A549 (cell line): ENCODE results near the gene METTL9. TPM values are rescaled to one million over a fixed set of nuclear protein-coding genes. Genes with fewer than 3 reads are reported as not detected.
"Not testable (repeated sequence)": the region's sequence is repeated elsewhere in the genome, so short reads cannot be mapped to it uniquely, and the experiment has no call there.

Source experiments
- ATAC-seq, 2 experiments: fragments of 200-7000 bp in 1 of 2; fragments of >200 bp in 1 of 2; cut with Nextera tagmentation in 1 of 2; cut with Tn5 transposase in 1 of 2; 3 replicates each; pipeline versions ENCODE4 v1.8.0 to v1.9.1; 2018 to 2020; ENCODE audit warnings: mild to moderate bottlenecking in 1 of 2, moderate library complexity in 1 of 2
- CTCF ChIA-PET: fragments of 300-600 bp; sonication (Branson Sonifier 250); formaldehyde crosslinking; extraction: SDS; loops from one replicate; lab custom pipeline; 2021; ENCODE audit warnings: antibody characterized with exemption, inconsistent platforms; lab: Yijun Ruan, JAX
- POLR2A ChIA-PET: fragments of 350-600 bp; formaldehyde crosslinking; extraction: SDS; loops from one replicate; lab custom pipeline; 2021; ENCODE audit warnings: antibody characterized with exemption, inconsistent platforms; lab: Yijun Ruan, JAX
- DNase-seq, 2 experiments: peaks; one replicate each; pipeline versions ENCODE4 v3.0.0 to v3.0.0-alpha.2; 2011 to 2016; ENCODE audit warnings: low read depth in 1 of 2, low spot score in 1 of 2
- FAIRE-seq: peaks from 2 replicates; lab custom pipeline; 2011; peaks lifted over from hg19 to GRCh38; lab: Jason Lieb, UNC
- H3K27ac ChIP-seq, 2 experiments: fragments of >200 bp; sonication (Bioruptor Twin); formaldehyde crosslinking; 3 replicates each; pipeline ENCODE4 v1.5.1; 2016 to 2017
- H3K4me1 ChIP-seq: fragments of >200 bp; sonication (Bioruptor Twin); formaldehyde crosslinking; 3 replicates; pipeline ENCODE4 v1.6.1; 2016
- H3K4me2 ChIP-seq: fragments of >200 bp; sonication (Bioruptor Twin); formaldehyde crosslinking; 3 replicates; pipeline ENCODE4 v1.6.1; 2016
- H3K4me3 ChIP-seq: fragments of >200 bp; sonication (Bioruptor Twin); formaldehyde crosslinking; 3 replicates; pipeline ENCODE4 v1.5.1; 2016
- H3K9me3 ChIP-seq: fragments of >200 bp; sonication (Bioruptor Twin); formaldehyde crosslinking; 3 replicates; pipeline ENCODE4 v1.6.1; 2016
- BCL3 ChIP-seq: fragments of >200 bp; sonication (Bioruptor Twin); formaldehyde crosslinking; IDR thresholded peaks from 3 replicates; pipeline ENCODE4 v1.6.1; 2016
- CBX8 ChIP-seq: fragments of 200-600 bp; sonication (generic); IDR thresholded peaks from 2 replicates; pipeline ENCODE4 v1.6.1; 2016
- CHD4 ChIP-seq: fragments of 200-600 bp; sonication (generic); IDR thresholded peaks from 2 replicates; pipeline ENCODE4 v1.6.1; 2016; ENCODE audit warnings: antibody characterized with exemption, mild to moderate bottlenecking, borderline replicate concordance
- E2F6 ChIP-seq: IDR thresholded peaks from 2 replicates; pipeline ENCODE4 v1.6.1; 2012; ENCODE audit warnings: low read depth, borderline replicate concordance
- ELK1 ChIP-seq: fragments of 150-350 bp; IDR thresholded peaks from 2 replicates; pipeline ENCODE4 v1.6.1; 2014; ENCODE audit warnings: low read depth, mild to moderate bottlenecking, low read length
- EP300 ChIP-seq, 2 experiments: fragments of >200 bp; sonication (Bioruptor Twin); formaldehyde crosslinking; IDR thresholded peaks; 2 replicates in 1 of 2; 3 replicates in 1 of 2; pipeline ENCODE4 v1.6.1; 2016 to 2017
- FOSB ChIP-seq: fragments of 250-450 bp; sonication (Bioruptor Pico); IDR thresholded peaks from 2 replicates; pipeline ENCODE4 v1.5.0; 2020; ENCODE audit warnings: mild to moderate bottlenecking, moderate library complexity
- FOSL2 ChIP-seq, 2 experiments: fragments of 450-650 bp in 1 of 2; fragments of >200 bp in 1 of 2; sonication (Bioruptor Twin) in 1 of 2; formaldehyde crosslinking; IDR thresholded peaks; 2 replicates each; pipeline versions ENCODE4 v1.5.0 to v1.6.1; 2016 to 2020; ENCODE audit warnings: mild to moderate bottlenecking in 1 of 2, moderate library complexity in 1 of 2
- FOXS1 ChIP-seq: fragments of 250-450 bp; sonication (Bioruptor Pico); IDR thresholded peaks from 2 replicates; pipeline ENCODE4 v1.5.0; 2020; ENCODE audit warnings: mild to moderate bottlenecking, moderate library complexity
- HES2 ChIP-seq: fragments of >200 bp; sonication (Bioruptor Twin); formaldehyde crosslinking; IDR thresholded peaks from 2 replicates; pipeline ENCODE4 v1.6.1; 2016
- HOXA7 ChIP-seq: fragments of 250-450 bp; sonication (Bioruptor Pico); IDR thresholded peaks from 2 replicates; pipeline ENCODE4 v1.5.0; 2020; ENCODE audit warnings: mild to moderate bottlenecking, moderate library complexity
- HOXB13 ChIP-seq: fragments of 250-450 bp; sonication (Bioruptor Pico); IDR thresholded peaks from 2 replicates; pipeline ENCODE4 v1.5.0; 2020; ENCODE audit warnings: low read depth, mild to moderate bottlenecking, moderate library complexity
- HOXB5 ChIP-seq: fragments of 250-450 bp; sonication (Bioruptor Pico); IDR thresholded peaks from 2 replicates; pipeline ENCODE4 v1.5.0; 2020; ENCODE audit warnings: mild to moderate bottlenecking, moderate library complexity
- JUN ChIP-seq, 2 experiments: fragments of >200 bp; sonication (Bioruptor Twin); formaldehyde crosslinking; IDR thresholded peaks; 2 replicates in 1 of 2; 3 replicates in 1 of 2; pipeline ENCODE4 v1.6.1; 2016 to 2017
- KDM1A ChIP-seq: fragments of 200-600 bp; sonication (generic); IDR thresholded peaks from 2 replicates; pipeline ENCODE4 v1.6.1; 2016; ENCODE audit warnings: low read depth, mild to moderate bottlenecking
- MAFK ChIP-seq: fragments of 450-650 bp; IDR thresholded peaks from 2 replicates; pipeline ENCODE4 v1.6.1; 2014; ENCODE audit not compliant: partially characterized antibody
- MYC ChIP-seq: IDR thresholded peaks from 2 replicates; pipeline ENCODE4 v1.6.1; 2012; ENCODE audit warnings: mild to moderate bottlenecking, inconsistent platforms, low read length, improper control_type of control experiment, borderline replicate concordance
- NPAS2 ChIP-seq: fragments of 250-450 bp; sonication (Bioruptor Pico); IDR thresholded peaks from 2 replicates; pipeline ENCODE4 v1.8.0; 2022; ENCODE audit warnings: mild to moderate bottlenecking, moderate library complexity, borderline replicate concordance
- PHF8 ChIP-seq: fragments of 200-600 bp; sonication (generic); IDR thresholded peaks from 2 replicates; pipeline ENCODE4 v1.6.1; 2016; ENCODE audit warnings: low read depth, mild to moderate bottlenecking, antibody characterized with exemption, moderate library complexity, borderline replicate concordance
- POLR2AphosphoS2 ChIP-seq: conservative IDR thresholded peaks from 2 replicates; pipeline ENCODE4 v1.6.1; 2012; ENCODE audit warnings: low read length, improper control_type of control experiment, inconsistent platforms
- RARB ChIP-seq: fragments of 250-450 bp; sonication (Bioruptor Pico); IDR thresholded peaks from 2 replicates; pipeline ENCODE4 v1.8.0; 2021; ENCODE audit warnings: mild to moderate bottlenecking, moderate library complexity
- SREBF2 ChIP-seq: fragments of 450-650 bp; IDR thresholded peaks from 2 replicates; pipeline ENCODE4 v1.6.1; 2014; ENCODE audit warnings: mild to moderate bottlenecking, moderate library complexity
- TFCP2L1 ChIP-seq: fragments of 250-450 bp; sonication (Bioruptor Pico); IDR thresholded peaks from 2 replicates; pipeline ENCODE4 v1.5.0; 2021; ENCODE audit warnings: mild to moderate bottlenecking
- TP53 ChIP-seq: fragments of 250-450 bp; sonication (Bioruptor Pico); IDR thresholded peaks from 2 replicates; pipeline ENCODE4 v1.5.0; 2021; ENCODE audit warnings: mild to moderate bottlenecking, moderate library complexity
- ZC3H11A ChIP-seq: fragments of 450-650 bp; IDR thresholded peaks from 2 replicates; pipeline ENCODE4 v1.6.1; 2014; ENCODE audit warnings: antibody characterized with exemption, mild to moderate bottlenecking
- ZFP36 ChIP-seq: fragments of 450-650 bp; IDR thresholded peaks from 2 replicates; pipeline ENCODE4 v1.6.1; 2014; ENCODE audit warnings: borderline replicate concordance; ENCODE audit not compliant: partially characterized antibody
- ZNF302 ChIP-seq: fragments of 250-450 bp; sonication (Bioruptor Pico); IDR thresholded peaks from 2 replicates; pipeline ENCODE4 v1.9.0; 2021; ENCODE audit warnings: inconsistent platforms, mild to moderate bottlenecking, moderate library complexity
- ZSCAN20 ChIP-seq: fragments of 250-450 bp; sonication (Bioruptor Pico); IDR thresholded peaks from 2 replicates; pipeline ENCODE4 v1.8.0; 2022; ENCODE audit warnings: mild to moderate bottlenecking, moderate library complexity
- WGBS: methylation state at CpG from one replicate; pipeline ENCODE4 v1.1.6; 2017; ENCODE audit errors: missing lambda C conversion rate; 5-methylcytosine and 5-hydroxymethylcytosine counted together
- polyA plus RNA-seq, 4 experiments: library from polyadenylated mRNA; depleted of rRNA in 3 of 4; stranded (reverse); fragments of >200 nt; fragmentation: RNase III in 1 of 4; extraction: RNeasy Plus Mini Kit Qiagen cat#74134 plus additional on column Dnase treatment in 1 of 4; gene quantifications; 2 replicates in 3 of 4; 3 replicates in 1 of 4; pipeline ENCODE4 v1.2.3, GENCODE V29; 2011 to 2017

METTL9 gene
- polyA plus RNA-seq, 2 of the 4 experiments (the other 2 are of a cell fraction), result 72.2 to 124 TPM

- TF ChIP-seq SREBF2 (no peak), HOXB5 (no peak), POLR2AphosphoS2 (no peak), ZNF302 (CRISPR knock-in tag) (no peak), RARB (CRISPR knock-in tag) (no peak), ZFP36 (no peak), MYC (0 out of 2 replicates have a peak, but pooled peaks have one; percentile 44), KDM1A (no peak), FOSL2 (IDR thresholded peaks at IDR 0.05) (0 out of 2 replicates have a peak, but pooled peaks have one; percentile 7), FOSL2 (CRISPR knock-in tag; IDR thresholded peaks at IDR 0.05) (peak; percentile 8; the same call in 1 of the 2 replicates), BCL3 (peak; percentile 67), CHD4 (no peak), HOXB13 (CRISPR knock-in tag) (no peak), HOXA7 (CRISPR knock-in tag) (no peak), CBX8 (no peak), MAFK (no peak), PHF8 (peak; percentile 79), NPAS2 (CRISPR knock-in tag) (no peak), FOSB (CRISPR knock-in tag) (no peak), TP53 (CRISPR knock-in tag) (no peak), TFCP2L1 (CRISPR knock-in tag) (no peak), ZSCAN20 (CRISPR knock-in tag) (no peak), E2F6 (peak; percentile 63; the same call in 1 of the 2 replicates), ELK1 (0 out of 2 replicates have a peak, but pooled peaks have one; percentile 35), JUN (IDR thresholded peaks at IDR 0.05) (peak in 1 of 2 experiments; percentile 87; a peak in 3 of 5 replicates), EP300 (IDR thresholded peaks at IDR 0.05) (no peak), HES2 (no peak), FOXS1 (no peak), ZC3H11A (no peak)
- TF ChIP-seq, all 56 proteins: peak for 16
Measured at GRCh38 chr16:21599122-21600030, at the start of gene METTL9 (continued).

GRCh38 chr16:21549975-21550374, 49.4 kb upstream of the METTL9 start:
- H3K27ac ChIP-seq, H3K4me1 ChIP-seq, FAIRE-seq, CTCF ChIA-PET, POLR2A ChIA-PET, H3K9me3 ChIP-seq, DNase-seq, ATAC-seq, H3K4me3 ChIP-seq, H3K4me2 ChIP-seq: not testable (repeated sequence)
- WGBS, result 91% methylated on average over 17 of the region's 17 CpGs

- CTCF ChIA-PET, DNase-seq, H3K4me3 ChIP-seq, H3K4me2 ChIP-seq, POLR2A ChIA-PET, H3K27ac ChIP-seq, H3K9me3 ChIP-seq, FAIRE-seq, H3K4me1 ChIP-seq: not testable (repeated sequence)
- peak; percentile 51 to 53; a peak in 3 of 6 replicates for ATAC-seq
- 67% methylated on average over 1 of the region's 5 CpGs for WGBS
Measured at GRCh38 chr16:21550435-21550834, 48.9 kb upstream of the METTL9 start.

GRCh38 chr16:21551076-21551475, 48.3 kb upstream of the METTL9 start:
- FAIRE-seq, H3K4me2 ChIP-seq, CTCF ChIA-PET, H3K27ac ChIP-seq, POLR2A ChIA-PET, H3K4me1 ChIP-seq, ATAC-seq, DNase-seq, H3K4me3 ChIP-seq, H3K9me3 ChIP-seq: not testable (repeated sequence)
- 93% methylated on average over 4 of the region's 7 CpGs for WGBS
